AG04449 (cell line): ENCODE measurements around the gene UBE3A.
A peak's percentile ranks its signal among the peaks of the same experiment; 100 is the strongest.

ENCODE experiments used
- CTCF ChIA-PET: fragments of 350-600 bp; formaldehyde crosslinking; extraction: SDS; loops from one replicate; lab custom pipeline; 2021; ENCODE audit warnings: antibody characterized with exemption; lab: Yijun Ruan, JAX
- POLR2A ChIA-PET: fragments of 400-600, 350-600 bp; formaldehyde crosslinking; extraction: SDS; loops from one replicate; lab custom pipeline; 2020; ENCODE audit warnings: antibody characterized with exemption, inconsistent platforms; lab: Yijun Ruan, JAX
- DNase-seq: peaks from one replicate; pipeline ENCODE4 v3.0.0-alpha.2; 2010; ENCODE audit warnings: low read depth, low spot score
- H3K4me3 ChIP-seq: 2 replicates; pipeline ENCODE4 v1.5.1; 2011; ENCODE audit warnings: low read depth, mild to moderate bottlenecking, control low read depth, low read length
- TF ChIP-seq, protein P1 (sequence below): IDR thresholded peaks from one replicate; pipeline ENCODE4 v1.5.1; 2011; ENCODE audit warnings: mild to moderate bottlenecking, moderate library complexity, low read length, control low read depth, inconsistent platforms; ENCODE audit not compliant: insufficient read depth; ENCODE audit errors: missing control alignments

UBE3A gene

GRCh38 chr15:25438601-25439368 lies at the start of gene UBE3A:
Gene UBE3A (minus strand): TSS chr15:25439024. CDS start chr15:25409107, 29,917 bp downstream.
- peak within 1 kb of the TSS; percentile 75 for H3K4me3 ChIP-seq
- TF ChIP-seq, protein P1, sequence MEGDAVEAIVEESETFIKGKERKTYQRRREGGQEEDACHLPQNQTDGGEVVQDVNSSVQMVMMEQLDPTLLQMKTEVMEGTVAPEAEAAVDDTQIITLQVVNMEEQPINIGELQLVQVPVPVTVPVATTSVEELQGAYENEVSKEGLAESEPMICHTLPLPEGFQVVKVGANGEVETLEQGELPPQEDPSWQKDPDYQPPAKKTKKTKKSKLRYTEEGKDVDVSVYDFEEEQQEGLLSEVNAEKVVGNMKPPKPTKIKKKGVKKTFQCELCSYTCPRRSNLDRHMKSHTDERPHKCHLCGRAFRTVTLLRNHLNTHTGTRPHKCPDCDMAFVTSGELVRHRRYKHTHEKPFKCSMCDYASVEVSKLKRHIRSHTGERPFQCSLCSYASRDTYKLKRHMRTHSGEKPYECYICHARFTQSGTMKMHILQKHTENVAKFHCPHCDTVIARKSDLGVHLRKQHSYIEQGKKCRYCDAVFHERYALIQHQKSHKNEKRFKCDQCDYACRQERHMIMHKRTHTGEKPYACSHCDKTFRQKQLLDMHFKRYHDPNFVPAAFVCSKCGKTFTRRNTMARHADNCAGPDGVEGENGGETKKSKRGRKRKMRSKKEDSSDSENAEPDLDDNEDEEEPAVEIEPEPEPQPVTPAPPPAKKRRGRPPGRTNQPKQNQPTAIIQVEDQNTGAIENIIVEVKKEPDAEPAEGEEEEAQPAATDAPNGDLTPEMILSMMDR = peak; percentile 21
- ChIA-PET CTCF (interaction anchor here (0.9 kb wide), 1 partner anchor 15 kb away, joined by 3 read pairs; no protein-coding TSS in a partner anchor), POLR2A (no interaction called here)
- peak; percentile 38 for DNase-seq

- CTCF ChIA-PET = interaction anchor here (2.0 kb wide), 1 partner anchor 21 kb away, joined by 8 read pairs; no protein-coding TSS in a partner anchor
- POLR2A ChIA-PET = interaction anchor here (0.6 kb wide), 1 partner anchor 203 kb away, joined by 3 read pairs; no protein-coding TSS in a partner anchor
- H3K4me3 ChIP-seq = no peak overlapping the region
- DNase-seq = no peak
- TF ChIP-seq, protein P1 = no peak
Measured at GRCh38 chr15:25487226-25487884, 48.5 kb upstream of the UBE3A start.

DNA sequence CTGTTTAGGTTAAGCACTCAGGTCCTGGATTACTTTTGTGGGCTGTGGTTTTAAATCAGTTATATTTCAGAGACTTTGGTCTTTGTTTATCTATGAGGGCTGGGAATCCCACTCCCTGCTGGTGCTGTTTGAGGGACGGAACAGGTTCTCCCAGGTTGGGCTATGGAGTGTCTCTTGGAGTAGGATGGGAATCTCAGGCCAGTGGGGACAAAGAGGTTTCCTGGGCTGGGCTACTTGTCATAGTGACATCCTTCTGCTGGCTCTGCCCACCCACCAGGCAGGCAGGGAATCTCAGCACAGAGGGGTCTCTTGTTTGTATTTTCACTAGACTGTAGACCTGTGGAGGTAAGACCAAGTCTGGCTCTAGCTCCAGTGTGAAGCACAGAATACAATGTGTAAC lies 47.2 kb upstream of the UBE3A start:
- POLR2A ChIA-PET = no interaction called here
- H3K4me3 ChIP-seq = no peak overlapping the region
- TF ChIP-seq, protein P1 = no peak
- DNase-seq = no peak
- CTCF ChIA-PET = no interaction called here

GRCh38 chr15:25481208-25481859 lies 42.5 kb upstream of the UBE3A start:
- no peak for DNase-seq
- TF ChIP-seq, protein P1 = no peak
- no peak overlapping the region for H3K4me3 ChIP-seq
- CTCF ChIA-PET = no interaction called here
- POLR2A ChIA-PET = no interaction called here

GRCh38 chr15:25478313-25478712 lies 39.5 kb upstream of the UBE3A start:
- DNase-seq = no peak
- ChIA-PET POLR2A (no interaction called here), CTCF (no interaction called here)
- TF ChIP-seq, protein P1 = no peak
- H3K4me3 ChIP-seq = no peak overlapping the region

GRCh38 chr15:25477816-25478215 lies 39.0 kb upstream of the UBE3A start:
- ChIA-PET CTCF (no interaction called here), POLR2A (no interaction called here)
- TF ChIP-seq, protein P1 = no peak

More at GRCh38 chr15:25477816-25478215, 39.0 kb upstream of the UBE3A start:
- no peak overlapping the region for H3K4me3 ChIP-seq
- DNase-seq = no peak
